ENCODE results near the gene GPX1.

Gene GPX1

GRCh38 chr3:49311283-49311682, 46.9 kb downstream of the GPX1 start:
- no peak for DNase-seq

GRCh38 chr3:49310677-49311076, 47.5 kb downstream of the GPX1 start:
- no peak for DNase-seq

Data from effector CD4-positive, alpha-beta T cell (primary cell).